H1 (cell line): ENCODE results near the gene PLCXD1. TPM values are rescaled to one million over a fixed set of nuclear protein-coding genes. Genes with fewer than 3 reads are reported as not detected.

Experiments used
- CTCF ChIA-PET: fragments of 300-600 bp; sonication (Branson Sonifier 250); formaldehyde crosslinking; loops from one replicate; lab custom pipeline; 2021; ENCODE audit not compliant: partially characterized antibody; lab: Charles Lee
- POLR2A ChIA-PET: fragments of 300-600 bp; sonication (Branson Sonifier 250); formaldehyde crosslinking; loops from one replicate; lab custom pipeline; 2021; ENCODE audit warnings: inconsistent platforms; ENCODE audit not compliant: partially characterized antibody; lab: Charles Lee
- DNase-seq, 2 experiments: peaks; one replicate each; pipeline versions ENCODE4 v3.0.0 to v3.0.0-alpha.2; 2010 to 2022; ENCODE audit warnings: low spot score in 2 of 2, low read depth in 1 of 2, mixed read lengths in 1 of 2
- FAIRE-seq: peaks from 2 replicates; lab custom pipeline; 2011; peaks lifted over from hg19 to GRCh38; lab: Jason Lieb, UNC
- H2AFZ ChIP-seq: 2 replicates; pipeline ENCODE4 v1.8.1; 2012; ENCODE audit warnings: low read length, inconsistent platforms
- H2AK5ac ChIP-seq: 2 replicates; pipeline ENCODE4 v1.6.1; 2013; ENCODE audit warnings: low read depth, low read length
- H2BK120ac ChIP-seq: replicated peaks from 2 replicates; pipeline ENCODE3; 2013; ENCODE audit warnings: low read depth, low read length, inconsistent platforms
- H2BK12ac ChIP-seq: 2 replicates; pipeline ENCODE4 v1.6.1; 2013; ENCODE audit warnings: low read depth, low read length
- H2BK15ac ChIP-seq: 2 replicates; pipeline ENCODE4 v1.6.1; 2013; ENCODE audit warnings: low read length
- H2BK20ac ChIP-seq: 2 replicates; pipeline ENCODE4 v1.6.1; 2013; ENCODE audit warnings: low read length
- H2BK5ac ChIP-seq: 2 replicates; pipeline ENCODE4 v1.6.1; 2013; ENCODE audit warnings: low read depth, low read length
- H3K14ac ChIP-seq: 2 replicates; pipeline ENCODE4 v1.6.1; 2013; ENCODE audit warnings: inconsistent platforms; ENCODE audit not compliant: insufficient read length
- H3K18ac ChIP-seq: 2 replicates; pipeline ENCODE4 v1.6.1; 2013; ENCODE audit warnings: low read length; ENCODE audit errors: extremely low read depth
- H3K23ac ChIP-seq: 2 replicates; pipeline ENCODE4 v1.6.1; 2013; ENCODE audit warnings: inconsistent platforms; ENCODE audit not compliant: insufficient read length
- H3K23me2 ChIP-seq: 2 replicates; pipeline ENCODE4 v1.6.1; 2013; ENCODE audit warnings: low read depth, low read length
- H3K27ac ChIP-seq: 2 replicates; pipeline ENCODE4 v1.6.1; 2011; ENCODE audit warnings: low read depth, low read length, inconsistent platforms
- H3K27me3 ChIP-seq, 4 experiments: replicated peaks in 1 of 4; 1 replicate in 1 of 4; 2 replicates in 3 of 4; pipeline versions ENCODE4 v1.6.1 to v1.8.1; 2011 to 2013; ENCODE audit warnings: low read length in 3 of 4, mild to moderate bottlenecking in 3 of 4, inconsistent platforms in 2 of 4, mixed read lengths in 2 of 4, moderate library complexity in 1 of 4; ENCODE audit not compliant: control insufficient read depth in 3 of 4, insufficient read depth in 3 of 4; ENCODE audit errors: extremely low read depth in 1 of 4
- H3K36me3 ChIP-seq, 4 experiments: 2 replicates each; pipeline versions ENCODE4 v1.6.1 to v1.8.1; 2011 to 2013; ENCODE audit warnings: mild to moderate bottlenecking in 4 of 4, low read length in 3 of 4, moderate library complexity in 2 of 4, control low read depth in 1 of 4, inconsistent platforms in 1 of 4; ENCODE audit not compliant: insufficient read depth in 4 of 4, control insufficient read depth in 2 of 4
- H3K4ac ChIP-seq: replicated peaks from 2 replicates; pipeline ENCODE3; 2013; ENCODE audit warnings: low read length, low read depth, mixed read lengths, inconsistent platforms; ENCODE audit not compliant: insufficient read length
- H3K4me1 ChIP-seq, 4 experiments: replicated peaks in 1 of 4; 1 replicate in 1 of 4; 2 replicates in 3 of 4; pipeline versions ENCODE4 v1.6.1 to v1.8.1; 2011 to 2013; ENCODE audit warnings: low read length in 3 of 4, inconsistent platforms in 2 of 4, mixed read lengths in 1 of 4; ENCODE audit not compliant: insufficient read depth in 4 of 4, control insufficient read depth in 3 of 4
- H3K4me2 ChIP-seq, 2 experiments: 2 replicates each; pipeline versions ENCODE4 v1.6.1 to v1.8.1; 2011 to 2013; ENCODE audit warnings: low read depth in 2 of 2, low read length in 2 of 2, control low read depth in 1 of 2, inconsistent platforms in 1 of 2, mild to moderate bottlenecking in 1 of 2; ENCODE audit not compliant: insufficient read depth in 1 of 2
- H3K4me3 ChIP-seq, 4 experiments: fragments of 200-600, 300-600 bp in 1 of 4; sonication (generic), shearing (Covaris generic), sonication (Bioruptor Twin) in 1 of 4; 2 replicates each; pipeline versions ENCODE4 v1.5.1 to v1.8.1; 2011 to 2016; ENCODE audit warnings: low read length in 4 of 4, low read depth in 3 of 4, control low read depth in 2 of 4, inconsistent platforms in 2 of 4, mild to moderate bottlenecking in 2 of 4, mixed read lengths in 1 of 4, moderate library complexity in 1 of 4; ENCODE audit not compliant: insufficient read depth in 2 of 4; ENCODE audit errors: extremely low read depth in 1 of 4
- H3K56ac ChIP-seq: replicated peaks from 2 replicates; pipeline ENCODE3; 2013; ENCODE audit warnings: low read depth, mild to moderate bottlenecking, mixed read lengths, low read length, inconsistent platforms; ENCODE audit not compliant: insufficient read length
- H3K79me1 ChIP-seq: 2 replicates; pipeline ENCODE4 v1.6.1; 2013; ENCODE audit warnings: low read depth, low read length, control low read depth
- H3K79me2 ChIP-seq, 2 experiments: 2 replicates each; pipeline versions ENCODE4 v1.6.1 to v1.8.1; 2012 to 2013; ENCODE audit warnings: low read length in 2 of 2, mild to moderate bottlenecking in 2 of 2, inconsistent platforms in 1 of 2; ENCODE audit not compliant: insufficient read depth in 2 of 2, control insufficient read depth in 1 of 2
- H3K9ac ChIP-seq, 4 experiments: replicated peaks in 1 of 4; 1 replicate in 1 of 4; 2 replicates in 3 of 4; pipeline versions ENCODE4 v1.6.1 to v1.8.1; 2011 to 2013; ENCODE audit warnings: low read depth in 3 of 4, low read length in 3 of 4, control low read depth in 2 of 4, mild to moderate bottlenecking in 2 of 4, moderate library complexity in 2 of 4, inconsistent platforms in 1 of 4; ENCODE audit errors: extremely low read depth in 1 of 4
- H3K9me3 ChIP-seq, 2 experiments: 2 replicates each; pipeline versions ENCODE4 v1.6.1 to v1.8.1; 2012 to 2013; ENCODE audit warnings: mild to moderate bottlenecking in 2 of 2, moderate library complexity in 2 of 2, control low read depth in 1 of 2, inconsistent platforms in 1 of 2, low read depth in 1 of 2, low read length in 1 of 2, mixed read lengths in 1 of 2; ENCODE audit not compliant: insufficient read depth in 2 of 2
- H4K20me1 ChIP-seq, 2 experiments: replicated peaks in 1 of 2; 2 replicates each; pipeline versions ENCODE3 to v1.8.1; 2011 to 2013; ENCODE audit warnings: inconsistent platforms in 2 of 2, low read length in 2 of 2, mild to moderate bottlenecking in 1 of 2; ENCODE audit not compliant: insufficient read depth in 2 of 2, control insufficient read depth in 1 of 2
- H4K5ac ChIP-seq: 2 replicates; pipeline ENCODE4 v1.6.1; 2013; ENCODE audit warnings: low read length, low read depth, mixed read lengths, inconsistent platforms; ENCODE audit not compliant: insufficient read length
- H4K8ac ChIP-seq: 2 replicates; pipeline ENCODE4 v1.8.0; 2013; ENCODE audit warnings: mild to moderate bottlenecking, moderate library complexity, low read length, inconsistent platforms; ENCODE audit not compliant: insufficient read depth; ENCODE audit errors: extremely low read depth
- H4K91ac ChIP-seq: replicated peaks from 2 replicates; pipeline ENCODE3; 2013; ENCODE audit warnings: low read length, mixed read lengths, inconsistent platforms; ENCODE audit not compliant: insufficient read length
- BRCA1 ChIP-seq: IDR thresholded peaks from 2 replicates; pipeline ENCODE4 v1.6.1; 2012; ENCODE audit warnings: low read depth, low read length, improper control_type of control experiment
- POLR2AphosphoS5 ChIP-seq: IDR thresholded peaks from 2 replicates; pipeline ENCODE4 v1.6.1; 2011; ENCODE audit warnings: low read depth, low read length
- RNF2 ChIP-seq: fragments of 200-900, 300-1000 bp; sonication (generic); IDR thresholded peaks from 2 replicates; pipeline ENCODE4 v1.7.1; 2016; ENCODE audit warnings: borderline replicate concordance, low read depth, mild to moderate bottlenecking, antibody characterized with exemption, low read length; ENCODE audit not compliant: poor library complexity, severe bottlenecking; ENCODE audit errors: missing control alignments
- TCF12 ChIP-seq: IDR thresholded peaks from 2 replicates; pipeline ENCODE4 v1.6.1; 2011; ENCODE audit warnings: low read depth, mild to moderate bottlenecking, low read length
- WGBS, 2 experiments: shearing (Covaris generic) in 1 of 2; methylation state at CpG; one replicate each; pipeline versions ENCODE4 v1.1.6 to v1.1.7; 2013 to 2015; ENCODE audit warnings: low lambda C conversion rate in 2 of 2, mixed read lengths in 2 of 2, inconsistent platforms in 1 of 2, low coverage in 1 of 2, missing lambda C conversion rate in 1 of 2; ENCODE audit not compliant: insufficient replicate concordance in 2 of 2, insufficient coverage in 1 of 2, insufficient read length in 1 of 2; ENCODE audit errors: extremely low coverage in 1 of 2, missing lambda C conversion rate in 1 of 2; 5-methylcytosine and 5-hydroxymethylcytosine counted together
- polyA plus RNA-seq, 7 experiments: library from polyadenylated mRNA; depleted of rRNA in 3 of 7; stranded (reverse) in 5 of 7; unstranded in 2 of 7; fragments of >200 nt in 5 of 7; fragments of 200-250 nt in 2 of 7; gene quantifications; 1 replicate in 5 of 7; 2 replicates in 1 of 7; 4 replicates in 1 of 7; pipeline versions ENCODE4 v1.2.1 to v1.2.3, GENCODE V29; 2011 to 2013; ENCODE audit warnings: missing spikeins in 2 of 7, mixed read lengths in 2 of 7
- total RNA-seq: library from RNA; stranded (reverse); fragmentation: NEBNext Ultra II Directional; extraction: Animal tissue kit (Norgen Biotek cat#: 25700); gene quantifications from 2 replicates; pipeline ENCODE4 v1.2.1, GENCODE V29; 2021
- TF ChIP-seq, protein P1 (sequence below): IDR thresholded peaks from 2 replicates; pipeline ENCODE4 v1.6.1; 2012; ENCODE audit warnings: inconsistent platforms

PLCXD1 gene
- total and polyA plus RNA-seq, 2 of the 8 experiments (the other 6 are each of a cell fraction or from before 2014, with no cell fraction given), result 93.6 to 124 TPM

DNA sequence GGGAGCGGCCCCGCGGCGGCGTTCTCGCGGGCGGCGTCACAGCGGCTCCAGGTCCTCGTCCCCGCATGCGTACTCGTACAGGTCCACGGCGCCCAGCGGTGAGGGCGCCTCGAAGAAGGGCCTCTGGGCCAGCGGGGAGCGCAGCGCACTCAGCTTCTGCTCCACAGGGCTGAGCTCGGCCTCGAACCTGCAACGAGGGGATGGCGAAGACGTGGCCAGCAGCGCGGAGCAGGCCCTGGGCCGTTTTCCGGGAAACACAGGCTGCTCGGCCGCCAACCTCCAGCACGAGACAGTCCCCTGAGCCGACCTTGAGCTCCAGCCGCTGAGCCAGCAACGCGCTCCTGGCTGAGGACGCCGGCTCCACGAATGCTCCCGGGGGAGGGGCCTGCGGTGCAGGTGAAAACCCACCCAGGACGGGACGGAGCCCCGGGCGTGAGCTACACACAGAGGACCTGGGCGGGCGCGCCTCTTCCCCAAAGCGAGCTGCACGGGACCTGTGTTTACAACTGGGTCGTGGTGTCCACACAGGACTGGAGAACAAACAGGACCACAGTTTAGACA lies 53.2 kb downstream of the PLCXD1 start:
- no peak overlapping the region for H2AFZ ChIP-seq
- H2AK5ac ChIP-seq, result no peak overlapping the region
- ChIA-PET POLR2A (no interaction called here), CTCF (no interaction called here)
- peaks cover 0 to 5% (median 2%) of the 10 kb centered on the region in 4 experiments; a peak in 3 of 7 replicates for H3K4me1 ChIP-seq
- 95% methylated on average over 31 of the region's 53 CpGs; no CpG with 5 or more reads in 1 of the 2 experiments for whole genome bisulfite sequencing, 2 experiments
- no peak overlapping the region for H2BK5ac ChIP-seq
- no peak overlapping the region for H3K27ac ChIP-seq
- H2BK120ac ChIP-seq, result no peak overlapping the region
- H3K56ac ChIP-seq, result no peak overlapping the region
- no peak overlapping the region for H4K5ac ChIP-seq
- peaks cover 0 to 16% of the 10 kb centered on the region in 2 experiments for H4K20me1 ChIP-seq
- H3K9me3 ChIP-seq, result no peaks in the 10 kb centered on the region
- no peak overlapping the region for H3K14ac ChIP-seq
- no peak overlapping the region for H3K4me2 ChIP-seq
- no peak overlapping the region for H2BK12ac ChIP-seq
- H3K79me1 ChIP-seq, result no peaks in the 10 kb centered on the region; the same call in 1 of the 2 replicates
- TF ChIP-seq, protein P1, sequence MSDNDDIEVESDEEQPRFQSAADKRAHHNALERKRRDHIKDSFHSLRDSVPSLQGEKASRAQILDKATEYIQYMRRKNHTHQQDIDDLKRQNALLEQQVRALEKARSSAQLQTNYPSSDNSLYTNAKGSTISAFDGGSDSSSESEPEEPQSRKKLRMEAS, result no peak
- TF ChIP-seq BRCA1 (no peak), RNF2 (no peak), POLR2AphosphoS5 (no peak), TCF12 (no peak)
- no peak overlapping the region for H3K18ac ChIP-seq
- no peak overlapping the region for H2BK15ac ChIP-seq
- H3K4ac ChIP-seq, result no peak overlapping the region
- H4K91ac ChIP-seq, result no peak overlapping the region
- peaks cover 0 to 2% (median 0%) of the 10 kb centered on the region in 4 experiments; a peak in 1 of 7 replicates for H3K27me3 ChIP-seq
- no peak for DNase-seq
- H3K36me3 ChIP-seq, result peaks cover 5 to 37% (median 17%) of the 10 kb centered on the region in 4 experiments; a peak in 5 of 8 replicates
- H4K8ac ChIP-seq, result peak overlapping the region; percentile 51; the same call in 1 of the 2 replicates
- no peaks in the 10 kb centered on the region for H3K23me2 ChIP-seq
- H3K4me3 ChIP-seq, result no peak overlapping the region
- no peaks in the 10 kb centered on the region for H3K79me2 ChIP-seq
- no peak overlapping the region for H3K23ac ChIP-seq
- no peak overlapping the region for H2BK20ac ChIP-seq
- H3K9ac ChIP-seq, result no peak overlapping the region
- no peak for FAIRE-seq
